AG04450 (cell line): ENCODE data around the gene MPDZ. TPM values are rescaled to one million over a fixed set of nuclear protein-coding genes. Genes with fewer than 3 reads are reported as not detected.

Source experiments
- CTCF ChIA-PET: fragments of 300-600, 350-600 bp; formaldehyde crosslinking; extraction: SDS; loops from one replicate; lab custom pipeline; 2022; ENCODE audit warnings: antibody characterized with exemption, inconsistent platforms; lab: Charles Lee
- POLR2A ChIA-PET: fragments of 350-600 bp; formaldehyde crosslinking; extraction: SDS; loops from one replicate; lab custom pipeline; 2021; ENCODE audit warnings: antibody characterized with exemption, inconsistent platforms; lab: Yijun Ruan, JAX
- DNase-seq: peaks from one replicate; pipeline ENCODE4 v3.0.0-alpha.2; 2011; ENCODE audit warnings: low read depth, low spot score
- H3K27ac ChIP-seq: one replicate; pipeline ENCODE4 v1.5.1; 2012; ENCODE audit warnings: low read depth, low read length, control low read depth
- H3K27me3 ChIP-seq: one replicate; pipeline ENCODE4 v1.6.0; 2012; ENCODE audit warnings: low read length; ENCODE audit not compliant: control insufficient read depth, insufficient read depth
- H3K4me3 ChIP-seq: 2 replicates; pipeline ENCODE4 v1.5.1; 2011; ENCODE audit warnings: mild to moderate bottlenecking, low read depth, low read length, control low read depth
- H3K9me3 ChIP-seq: 2 replicates; pipeline ENCODE4 v1.5.1; 2012; ENCODE audit warnings: low read length; ENCODE audit not compliant: control insufficient read depth, insufficient read depth
- polyA plus RNA-seq: library from polyadenylated mRNA; depleted of rRNA; stranded (reverse); fragments of >200 nt; gene quantifications from 2 replicates; pipeline ENCODE4 v1.2.3, GENCODE V29; 2011
- TF ChIP-seq, protein P1 (sequence below): IDR thresholded peaks from 2 replicates; pipeline ENCODE4 v1.5.1; 2011; ENCODE audit warnings: low read depth, low read length, control low read depth, inconsistent platforms

The MPDZ gene
- polyA plus RNA-seq, 1 experiment, result 31.6 TPM

DNA sequence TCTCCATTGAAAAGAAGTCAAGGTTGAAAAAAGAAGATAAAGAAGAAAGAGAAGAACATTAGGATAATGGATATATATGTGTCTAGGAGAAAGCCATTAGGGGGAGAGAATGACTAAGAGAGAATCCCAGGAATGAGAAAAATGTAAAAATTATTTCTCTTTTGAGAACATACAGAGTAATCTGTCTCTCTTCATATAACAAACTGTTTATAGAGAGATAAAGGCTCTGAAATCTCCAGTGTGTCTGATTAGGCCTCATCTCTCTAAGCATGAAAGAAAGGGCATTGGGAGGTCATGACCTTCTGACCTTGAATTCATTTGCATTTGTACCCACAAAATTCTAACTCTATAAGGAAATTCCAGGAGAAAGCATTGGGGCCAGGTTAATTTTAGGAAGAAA is 3.5 kb upstream of the MPDZ start:
- CTCF ChIA-PET, result interaction anchor here (0.8 to 1.0 kb wide), 2 partner anchors 13 to 193 kb away, joined by 3 read pairs; no protein-coding TSS in a partner anchor
- no peak overlapping the region for H3K27ac ChIP-seq
- no peak for DNase-seq

DNA sequence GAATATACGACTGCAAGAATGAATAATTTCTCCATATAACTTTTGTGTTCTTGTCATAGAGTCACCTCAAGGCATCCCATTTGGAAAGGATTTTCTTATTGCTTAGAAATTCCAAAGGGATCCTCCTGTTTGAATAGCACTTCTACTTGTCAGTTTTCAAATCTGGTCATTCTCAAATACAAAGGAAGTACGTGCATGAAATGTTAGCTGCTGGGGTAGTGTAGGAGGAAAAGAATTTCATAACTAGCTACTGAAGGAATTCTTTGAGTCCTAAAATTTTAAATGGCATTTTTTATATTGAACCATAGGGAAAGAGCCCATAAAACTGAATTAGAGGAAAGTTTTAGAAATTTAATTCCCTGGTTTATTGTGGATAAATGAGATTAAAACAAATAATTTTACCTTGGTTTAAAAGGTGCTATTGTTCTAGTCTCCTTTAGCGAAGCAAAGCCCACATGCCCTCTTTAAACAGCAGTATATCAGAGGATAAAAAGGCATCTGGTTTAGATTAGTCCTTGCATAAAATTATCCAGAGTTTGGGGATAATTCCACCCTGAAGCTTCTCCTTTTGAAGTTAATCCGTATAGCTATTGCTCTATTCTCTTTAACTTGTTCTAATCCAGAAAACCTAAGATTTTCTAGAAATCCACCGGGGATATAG is 2.0 kb upstream of the MPDZ start:
- TF ChIP-seq, protein P1, sequence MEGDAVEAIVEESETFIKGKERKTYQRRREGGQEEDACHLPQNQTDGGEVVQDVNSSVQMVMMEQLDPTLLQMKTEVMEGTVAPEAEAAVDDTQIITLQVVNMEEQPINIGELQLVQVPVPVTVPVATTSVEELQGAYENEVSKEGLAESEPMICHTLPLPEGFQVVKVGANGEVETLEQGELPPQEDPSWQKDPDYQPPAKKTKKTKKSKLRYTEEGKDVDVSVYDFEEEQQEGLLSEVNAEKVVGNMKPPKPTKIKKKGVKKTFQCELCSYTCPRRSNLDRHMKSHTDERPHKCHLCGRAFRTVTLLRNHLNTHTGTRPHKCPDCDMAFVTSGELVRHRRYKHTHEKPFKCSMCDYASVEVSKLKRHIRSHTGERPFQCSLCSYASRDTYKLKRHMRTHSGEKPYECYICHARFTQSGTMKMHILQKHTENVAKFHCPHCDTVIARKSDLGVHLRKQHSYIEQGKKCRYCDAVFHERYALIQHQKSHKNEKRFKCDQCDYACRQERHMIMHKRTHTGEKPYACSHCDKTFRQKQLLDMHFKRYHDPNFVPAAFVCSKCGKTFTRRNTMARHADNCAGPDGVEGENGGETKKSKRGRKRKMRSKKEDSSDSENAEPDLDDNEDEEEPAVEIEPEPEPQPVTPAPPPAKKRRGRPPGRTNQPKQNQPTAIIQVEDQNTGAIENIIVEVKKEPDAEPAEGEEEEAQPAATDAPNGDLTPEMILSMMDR, result no peak
- Histone ChIP-seq H3K27ac (no peak overlapping the region), H3K9me3 (no peaks in the 10 kb centered on the region), H3K4me3 (no peak overlapping the region), H3K27me3 (no peaks in the 10 kb centered on the region)
- POLR2A ChIA-PET, result no interaction called here
- no peak for DNase-seq
- CTCF ChIA-PET, result interaction anchor here (0.7 kb wide), 1 partner anchor 247 kb away, joined by 3 read pairs; no protein-coding TSS in a partner anchor

More for the DNA sequence above, 3.5 kb upstream of the MPDZ start:
- Histone ChIP-seq H3K27me3 (no peaks in the 10 kb centered on the region), H3K9me3 (no peaks in the 10 kb centered on the region), H3K4me3 (no peak overlapping the region)
- POLR2A ChIA-PET, result no interaction called here
- TF ChIP-seq, protein P1, result no peak

DNA sequence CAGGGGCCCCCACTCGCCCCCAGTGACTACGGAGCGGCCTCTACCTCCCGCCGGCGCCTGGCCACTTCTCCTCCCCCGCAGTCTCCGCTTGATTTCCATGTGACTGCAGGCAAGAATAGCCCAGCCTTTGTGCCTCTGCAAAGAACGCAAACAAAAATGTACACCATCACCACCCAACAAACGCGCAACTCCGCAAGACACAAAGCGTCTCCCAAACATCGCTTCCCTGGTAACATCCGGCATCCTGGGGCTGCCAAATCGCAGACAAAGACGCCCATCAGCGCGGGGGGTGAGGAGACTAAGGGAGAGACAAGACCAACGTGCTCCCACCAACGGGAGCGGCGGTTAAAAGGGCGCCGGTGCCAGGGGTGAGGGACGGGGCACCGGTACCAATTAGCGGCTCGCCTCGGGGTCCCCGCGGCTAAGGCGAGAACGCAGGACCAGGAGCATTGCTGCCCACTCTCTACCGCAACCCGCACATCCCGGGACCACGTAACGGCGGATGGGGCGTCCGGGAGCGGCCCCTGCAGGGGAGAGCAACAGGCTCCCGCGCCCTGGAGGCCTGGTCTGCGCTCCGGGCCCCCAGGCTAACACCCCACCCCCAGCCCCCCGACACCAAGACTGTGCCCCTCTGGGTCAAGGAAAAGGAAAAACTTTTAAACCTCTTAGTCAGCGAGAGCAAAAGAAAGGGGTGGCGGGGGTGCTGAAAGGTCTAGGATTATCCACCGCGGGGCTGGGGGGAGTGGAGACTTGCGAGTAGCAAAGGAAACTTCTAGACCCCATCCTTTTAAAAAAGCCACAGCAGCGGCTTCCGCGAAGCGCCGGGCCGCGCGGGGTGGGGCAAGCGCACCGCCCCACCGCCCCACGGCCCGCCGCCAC is 885 bp downstream of the MPDZ start:
- H3K4me3 ChIP-seq, result peak overlapping the region; percentile 75
- H3K27ac ChIP-seq, result peak overlapping the region; percentile 95
- no peak for DNase-seq
- no peaks in the 10 kb centered on the region for H3K27me3 ChIP-seq
- POLR2A ChIA-PET, result no interaction called here
- H3K9me3 ChIP-seq, result no peaks in the 10 kb centered on the region
- CTCF ChIA-PET, result no interaction called here
- TF ChIP-seq, protein P1, result no peak; the same call in 1 of the 2 replicates

DNA sequence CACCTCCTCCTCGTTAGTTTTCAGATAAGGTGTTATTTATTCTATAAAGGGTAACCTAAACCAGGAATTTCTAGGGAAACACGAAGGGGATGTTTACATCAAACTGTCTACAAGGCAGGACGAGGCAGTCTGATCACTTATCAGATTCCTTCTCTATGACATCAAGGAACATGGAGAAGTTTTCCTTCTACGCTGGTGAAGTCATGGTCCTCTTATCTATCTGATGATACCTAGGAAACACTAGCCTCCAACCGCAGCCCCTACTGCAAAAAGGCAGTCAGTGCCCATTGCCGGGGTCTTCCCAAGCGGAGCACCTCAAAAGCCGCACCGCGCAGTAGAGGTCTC is 1.5 kb downstream of the MPDZ start:
- Histone ChIP-seq H3K9me3 (no peaks in the 10 kb centered on the region), H3K4me3 (peak overlapping the region; percentile 75), H3K27me3 (no peaks in the 10 kb centered on the region), H3K27ac (peak overlapping the region; percentile 95)
- no peak for DNase-seq
- ChIA-PET POLR2A (no interaction called here), CTCF (no interaction called here)
- TF ChIP-seq, protein P1, result no peak
